Stimulated activated naive CD8-positive, alpha-beta T cell treated with anti-CD3 and anti-CD28 coated beads, Interleukin-15, Interleukin-2, amounts not matched to agents 100 ng/mL and 50 ng/mL, for 24 hours (primary cell): ENCODE data around the gene SEC24A.
"Not testable (repeated sequence)": the region's sequence is repeated elsewhere in the genome, so short reads cannot be mapped to it uniquely, and the experiment has no call there.

Source experiments
- H3K27ac Mint-ChIP-seq: one replicate; pipeline ENCODE4 v1.8.0; 2021; ENCODE audit warnings: mild to moderate bottlenecking, mixed read lengths
- H3K27me3 Mint-ChIP-seq: one replicate; pipeline ENCODE4 v1.8.0; 2021; ENCODE audit warnings: mixed read lengths
- H3K36me3 Mint-ChIP-seq: one replicate; pipeline ENCODE4 v1.8.0; 2021; ENCODE audit warnings: low read depth, mixed read lengths
- H3K4me1 Mint-ChIP-seq: one replicate; pipeline ENCODE4 v1.8.0; 2021; ENCODE audit warnings: low read depth, mixed read lengths
- H3K4me3 Mint-ChIP-seq: one replicate; pipeline ENCODE4 v1.8.0; 2021; ENCODE audit warnings: mild to moderate bottlenecking, mixed read lengths
- H3K9me3 Mint-ChIP-seq: one replicate; pipeline ENCODE4 v1.8.0; 2021; ENCODE audit warnings: mixed read lengths

Gene SEC24A

DNA sequence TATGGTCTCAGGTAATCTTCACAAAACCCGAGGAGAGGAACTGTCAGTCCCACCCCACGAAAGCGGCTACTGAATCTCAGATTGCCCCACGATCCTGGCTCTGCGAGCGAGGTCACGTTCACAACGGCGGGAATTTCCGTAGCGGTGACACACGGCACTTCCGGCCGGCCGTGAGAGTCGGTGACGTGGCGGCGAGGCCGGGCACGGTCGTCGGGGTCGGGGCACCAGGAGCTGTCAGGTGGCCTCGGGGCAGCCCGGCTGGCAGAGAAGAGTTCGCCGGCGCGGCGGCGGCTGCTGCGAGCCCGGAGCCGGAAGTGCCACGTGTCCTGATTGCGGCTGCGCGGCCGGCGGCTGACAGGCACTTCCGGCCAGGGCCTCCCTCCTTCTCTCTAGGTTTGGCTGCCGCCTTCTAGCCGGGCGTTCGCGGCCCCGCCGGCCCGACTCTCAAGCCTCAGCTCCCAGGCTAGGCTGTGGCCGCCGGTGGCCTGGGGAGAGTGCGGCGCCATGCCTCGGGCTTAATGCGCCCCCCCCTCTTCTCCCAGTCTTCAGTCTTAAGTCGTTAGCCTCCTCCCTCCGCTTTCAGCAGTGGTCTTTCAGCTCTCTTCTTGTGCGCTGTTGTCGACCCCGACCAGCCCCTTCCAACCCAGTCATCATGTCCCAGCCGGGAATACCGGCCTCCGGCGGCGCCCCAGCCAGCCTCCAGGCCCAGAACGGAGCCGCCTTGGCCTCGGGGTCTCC lies at the start of gene SEC24A:
Gene SEC24A, plus strand, starts transcription at position 361 of the 738 bp plus-strand sequence. Its CDS starts 292 bp downstream, at position 653.
- H3K27ac Mint-ChIP-seq = peak within 1 kb of the TSS; percentile 98
- no peaks in the 10 kb centered on the region for H3K9me3 Mint-ChIP-seq
- peak within 1 kb of the TSS; percentile 89 for H3K4me3 Mint-ChIP-seq
- H3K27me3 Mint-ChIP-seq = no peaks in the 10 kb centered on the region
- H3K4me1 Mint-ChIP-seq = peaks cover 40% of the 10 kb centered on the region
- H3K36me3 Mint-ChIP-seq = peaks cover 3% of the 10 kb centered on the region

- not testable (repeated sequence) for H3K4me3 Mint-ChIP-seq, H3K9me3 Mint-ChIP-seq, H3K27me3 Mint-ChIP-seq, H3K27ac Mint-ChIP-seq
- Mint-ChIP-seq H3K4me1 (peaks cover 32% of the 10 kb centered on the region), H3K36me3 (peaks cover 23% of the 10 kb centered on the region)
These were observed 48.8 kb upstream of the SEC24A start for GRCh38 chr5:134599820-134600219.

DNA sequence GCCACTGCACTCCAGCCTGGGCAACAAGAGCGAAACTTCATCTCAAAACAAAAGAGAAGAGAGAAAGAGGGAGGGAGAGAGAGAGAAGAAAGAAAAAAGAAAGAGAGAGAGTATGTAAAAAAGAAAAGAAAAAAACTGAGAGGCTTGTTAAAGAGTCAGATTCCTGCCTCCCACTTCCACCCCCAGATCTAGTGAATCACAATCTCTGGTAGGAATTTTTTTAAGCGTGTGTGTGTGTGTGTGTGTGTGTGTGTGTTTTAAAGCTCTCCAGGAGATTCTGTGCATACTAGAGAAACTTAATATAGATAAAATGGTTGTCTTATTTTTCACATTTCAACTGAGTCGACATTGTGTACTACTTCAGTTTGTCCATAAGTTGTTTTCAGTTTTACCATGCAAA lies 48.0 kb upstream of the SEC24A start:
- H3K27ac Mint-ChIP-seq = no peak overlapping the region
- H3K9me3 Mint-ChIP-seq = no peaks in the 10 kb centered on the region
- no peak overlapping the region for H3K4me3 Mint-ChIP-seq
- peaks cover 35% of the 10 kb centered on the region for H3K4me1 Mint-ChIP-seq
- no peaks in the 10 kb centered on the region for H3K27me3 Mint-ChIP-seq
- peaks cover 27% of the 10 kb centered on the region for H3K36me3 Mint-ChIP-seq

GRCh38 chr5:134603059-134603458 lies 45.5 kb upstream of the SEC24A start:
- Mint-ChIP-seq H3K36me3 (peaks cover 48% of the 10 kb centered on the region), H3K4me1 (peaks cover 37% of the 10 kb centered on the region)

DNA sequence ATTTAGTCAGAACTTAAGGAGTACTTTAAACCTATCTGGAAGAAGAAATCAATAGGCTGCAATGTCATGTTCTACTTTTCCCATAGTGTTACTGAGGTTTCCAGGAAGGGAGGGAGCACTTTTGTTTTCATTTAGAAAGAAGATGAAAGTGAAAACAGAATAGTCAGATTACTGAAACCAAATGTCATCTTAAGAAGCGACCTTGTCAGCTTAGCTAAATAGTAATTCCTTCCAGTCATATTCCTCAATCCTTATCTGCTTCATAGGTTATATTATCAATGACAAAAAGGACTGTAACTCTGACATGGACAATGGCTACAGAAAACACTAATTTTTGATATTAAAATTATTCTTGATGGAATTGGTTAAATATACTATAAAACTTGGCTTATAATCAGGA lies 43.7 kb upstream of the SEC24A start:
- H3K27me3 Mint-ChIP-seq = no peaks in the 10 kb centered on the region
- peak overlapping the region; percentile 74 for H3K27ac Mint-ChIP-seq
- peaks cover 67% of the 10 kb centered on the region for H3K36me3 Mint-ChIP-seq
- no peaks in the 10 kb centered on the region for H3K9me3 Mint-ChIP-seq
- peaks cover 49% of the 10 kb centered on the region for H3K4me1 Mint-ChIP-seq
- no peak overlapping the region for H3K4me3 Mint-ChIP-seq

More at GRCh38 chr5:134603059-134603458, 45.5 kb upstream of the SEC24A start:
- no peaks in the 10 kb centered on the region for H3K9me3 Mint-ChIP-seq
- H3K27me3 Mint-ChIP-seq = no peaks in the 10 kb centered on the region
- peak overlapping the region; percentile 40 for H3K27ac Mint-ChIP-seq
- no peak overlapping the region for H3K4me3 Mint-ChIP-seq

GRCh38 chr5:134606726-134607125 lies 41.9 kb upstream of the SEC24A start:
- H3K9me3 Mint-ChIP-seq = no peaks in the 10 kb centered on the region
- H3K27ac Mint-ChIP-seq = no peak overlapping the region
- H3K27me3 Mint-ChIP-seq = no peaks in the 10 kb centered on the region
- peaks cover 54% of the 10 kb centered on the region for H3K4me1 Mint-ChIP-seq
- peaks cover 79% of the 10 kb centered on the region for H3K36me3 Mint-ChIP-seq
- no peak overlapping the region for H3K4me3 Mint-ChIP-seq

DNA sequence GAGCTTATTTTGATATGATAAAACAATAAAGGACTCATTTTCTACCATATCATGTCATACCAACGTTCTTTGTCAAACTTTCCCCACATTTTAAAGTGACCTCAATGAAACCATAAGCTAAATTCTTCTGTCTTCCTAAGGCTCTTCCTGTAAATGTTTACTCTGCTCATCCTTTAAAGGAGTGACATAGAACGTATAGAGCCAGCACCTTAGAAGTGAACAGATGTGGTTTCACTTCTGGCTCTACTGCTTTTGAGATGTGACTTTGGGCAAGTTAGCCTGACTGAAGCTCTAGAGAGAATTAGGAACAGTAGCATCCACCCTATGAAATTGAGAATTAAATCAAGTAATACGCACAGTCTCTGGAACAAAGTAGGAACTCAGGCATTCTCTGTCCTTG lies 40.0 kb upstream of the SEC24A start:
- no peak overlapping the region for H3K4me3 Mint-ChIP-seq
- H3K36me3 Mint-ChIP-seq = peaks cover 82% of the 10 kb centered on the region
- H3K27me3 Mint-ChIP-seq = no peaks in the 10 kb centered on the region
- peaks cover 39% of the 10 kb centered on the region for H3K4me1 Mint-ChIP-seq
- H3K9me3 Mint-ChIP-seq = no peaks in the 10 kb centered on the region
- no peak overlapping the region for H3K27ac Mint-ChIP-seq

- Mint-ChIP-seq H3K9me3 (no peaks in the 10 kb centered on the region), H3K4me1 (peaks cover 31% of the 10 kb centered on the region)
These were observed 39.2 kb upstream of the SEC24A start for GRCh38 chr5:134609232-134609851.

DNA sequence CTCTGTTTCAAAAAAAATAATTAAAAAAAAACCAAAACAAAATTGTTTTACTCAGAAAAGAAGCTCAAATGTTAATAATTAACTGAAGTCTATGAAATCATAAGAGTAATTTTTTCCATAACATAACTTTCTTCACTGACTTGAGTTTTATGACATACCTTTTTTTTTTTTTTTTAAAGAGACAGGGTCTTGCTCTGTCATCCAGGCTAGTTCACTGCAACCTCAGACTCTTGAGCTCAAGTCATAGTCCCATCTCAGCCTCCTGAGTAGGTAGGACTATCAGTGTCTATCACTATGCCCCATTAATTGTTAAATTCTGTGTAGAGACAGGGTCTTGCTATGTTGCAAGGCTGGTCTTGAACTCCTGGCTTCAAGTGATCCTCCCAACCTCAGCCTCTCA lies 37.9 kb upstream of the SEC24A start:
- Mint-ChIP-seq H3K9me3 (no peaks in the 10 kb centered on the region), H3K27me3 (no peaks in the 10 kb centered on the region), H3K4me1 (peaks cover 18% of the 10 kb centered on the region), H3K27ac (peak overlapping the region; percentile 15), H3K36me3 (peaks cover 75% of the 10 kb centered on the region), H3K4me3 (no peak overlapping the region)

More at GRCh38 chr5:134609232-134609851, 39.2 kb upstream of the SEC24A start:
- Mint-ChIP-seq H3K4me3 (no peak overlapping the region), H3K36me3 (peaks cover 81% of the 10 kb centered on the region), H3K27ac (peak overlapping the region; percentile 32), H3K27me3 (no peaks in the 10 kb centered on the region)

DNA sequence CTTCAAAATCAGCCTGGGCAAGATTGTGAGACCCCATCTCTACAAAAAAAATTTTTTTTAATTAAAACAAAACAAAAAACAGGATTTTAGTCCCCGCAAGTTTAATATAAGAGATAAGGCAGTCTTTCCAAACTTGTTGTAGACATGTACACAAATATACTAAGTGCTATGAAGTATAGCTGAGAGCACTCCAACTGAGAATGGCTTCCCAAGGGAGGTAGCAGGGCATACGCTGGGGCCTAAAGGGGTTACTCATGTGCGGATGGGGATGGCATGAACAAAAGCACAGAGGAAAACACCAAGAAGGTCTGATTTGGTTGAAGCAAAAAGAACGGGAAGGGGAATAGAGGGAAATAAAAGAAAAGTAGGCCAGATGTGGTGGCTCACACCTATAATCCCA lies 37.1 kb upstream of the SEC24A start:
- Mint-ChIP-seq H3K27ac (no peak overlapping the region), H3K4me1 (peaks cover 17% of the 10 kb centered on the region), H3K9me3 (no peaks in the 10 kb centered on the region), H3K36me3 (peaks cover 70% of the 10 kb centered on the region), H3K27me3 (no peaks in the 10 kb centered on the region), H3K4me3 (no peak overlapping the region)

DNA sequence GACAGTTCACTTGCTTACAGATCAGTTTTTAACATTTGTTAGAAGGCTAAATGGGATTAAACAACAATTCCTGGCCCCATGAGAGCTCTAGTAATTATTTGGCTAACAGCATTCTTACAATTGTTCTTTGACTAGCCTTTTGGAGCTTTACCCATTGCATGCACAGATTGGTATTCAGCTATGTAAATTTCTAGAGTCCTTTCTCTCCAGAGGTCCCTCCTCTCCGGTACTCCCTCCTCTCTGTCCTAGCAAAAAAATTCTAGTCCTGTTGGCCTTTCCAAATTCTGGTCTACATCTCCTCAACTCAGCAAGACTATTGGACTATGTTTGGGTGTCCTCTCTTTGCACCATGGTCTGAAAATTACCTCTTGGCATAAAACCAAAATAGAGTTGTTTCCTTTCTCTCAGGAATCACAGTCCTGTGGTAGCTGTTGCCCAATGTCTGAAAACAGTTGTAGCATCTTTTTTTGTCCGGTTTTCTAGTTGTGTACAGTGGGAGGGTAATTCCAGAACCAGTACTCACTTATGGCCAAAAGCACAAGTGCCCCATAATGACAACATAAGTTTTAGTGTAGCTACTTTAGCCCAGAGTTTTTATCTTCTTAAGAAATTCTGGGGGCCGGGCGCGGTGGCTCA lies 34.0 kb upstream of the SEC24A start:
- H3K9me3 Mint-ChIP-seq = no peaks in the 10 kb centered on the region
- no peak overlapping the region for H3K27ac Mint-ChIP-seq
- no peak overlapping the region for H3K4me3 Mint-ChIP-seq
- no peaks in the 10 kb centered on the region for H3K27me3 Mint-ChIP-seq
- peaks cover 7% of the 10 kb centered on the region for H3K4me1 Mint-ChIP-seq
- H3K36me3 Mint-ChIP-seq = peaks cover 59% of the 10 kb centered on the region

DNA sequence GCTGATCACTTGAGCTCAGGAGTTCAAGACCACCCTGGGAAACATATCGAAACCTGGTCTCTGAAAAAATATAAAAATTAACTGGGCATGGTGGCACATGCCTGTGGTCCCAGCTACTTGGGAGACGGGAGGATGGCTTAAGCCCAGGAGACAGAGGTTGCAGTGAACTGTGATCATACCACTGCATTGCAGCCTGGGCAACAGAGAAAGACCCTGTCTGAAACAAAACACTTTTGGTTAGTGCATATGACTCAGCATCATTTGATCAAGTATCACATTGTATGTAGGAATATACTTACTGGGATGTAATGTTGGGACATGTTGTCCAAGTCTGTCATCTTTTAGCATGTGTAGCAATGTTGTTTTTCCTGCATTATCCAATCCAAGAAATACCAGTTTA lies 28.0 kb upstream of the SEC24A start:
- Mint-ChIP-seq H3K9me3 (no peaks in the 10 kb centered on the region), H3K27ac (no peak overlapping the region), H3K27me3 (no peaks in the 10 kb centered on the region), H3K4me3 (no peak overlapping the region), H3K4me1 (peaks cover 7% of the 10 kb centered on the region), H3K36me3 (peaks cover 52% of the 10 kb centered on the region)

DNA sequence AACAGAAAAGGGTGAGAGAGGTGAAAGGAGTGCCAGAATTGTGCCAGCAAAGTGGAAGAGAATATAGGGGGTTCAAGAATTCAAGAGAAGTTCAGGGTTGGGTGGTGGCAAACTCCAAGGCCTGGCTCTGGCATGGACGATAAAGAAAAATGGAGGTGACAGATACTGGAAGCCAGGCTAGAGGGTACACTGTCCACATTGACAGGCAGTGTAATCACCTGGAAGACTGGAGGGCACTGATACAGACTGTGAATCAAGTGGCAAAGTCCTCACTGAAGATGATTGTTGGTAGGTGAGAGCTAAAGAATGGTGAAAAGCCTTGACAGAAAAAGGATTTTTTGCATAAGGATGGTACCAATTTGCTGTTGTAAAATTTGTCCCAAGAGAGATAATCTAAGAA lies 23.0 kb upstream of the SEC24A start:
- Mint-ChIP-seq H3K4me1 (peaks cover 19% of the 10 kb centered on the region), H3K36me3 (peaks cover 30% of the 10 kb centered on the region), H3K4me3 (no peak overlapping the region), H3K27me3 (no peaks in the 10 kb centered on the region), H3K27ac (peak overlapping the region; percentile 27), H3K9me3 (no peaks in the 10 kb centered on the region)

- peaks cover 26% of the 10 kb centered on the region for H3K4me1 Mint-ChIP-seq
- no peaks in the 10 kb centered on the region for H3K9me3 Mint-ChIP-seq
- peaks cover 30% of the 10 kb centered on the region for H3K36me3 Mint-ChIP-seq
- H3K27me3 Mint-ChIP-seq = no peaks in the 10 kb centered on the region
- H3K27ac Mint-ChIP-seq = peak overlapping the region; percentile 7
- no peak overlapping the region for H3K4me3 Mint-ChIP-seq
These were observed 22.1 kb upstream of the SEC24A start for GRCh38 chr5:134626369-134627014.

- Mint-ChIP-seq H3K36me3 (peaks cover 4% of the 10 kb centered on the region), H3K4me3 (no peak overlapping the region), H3K27me3 (no peaks in the 10 kb centered on the region), H3K27ac (no peak overlapping the region), H3K9me3 (no peaks in the 10 kb centered on the region), H3K4me1 (peaks cover 21% of the 10 kb centered on the region)
These were observed 14.4 kb upstream of the SEC24A start for GRCh38 chr5:134634227-134634626.
